Renal pelvis (tissue), 4 donors: ENCODE results near the gene GPRIN2. TPM values are rescaled to one million over a fixed set of nuclear protein-coding genes. Genes with fewer than 3 reads are reported as not detected.
"Not testable (repeated sequence)": the region's sequence is repeated elsewhere in the genome, so short reads cannot be mapped to it uniquely, and the experiment has no call there.

Experiments used
- DNase-seq: peaks from one replicate; pipeline ENCODE4 v3.0.0-alpha.2; 2013
- polyA plus RNA-seq, 3 donors: library from polyadenylated mRNA; unstranded; fragments of 120-200 nt; gene quantifications; one replicate each; pipeline ENCODE4 v1.2.1, GENCODE V29; 2013; ENCODE audit not compliant: insufficient read length in 3 of 3

Gene GPRIN2
- polyA plus RNA-seq, 3 donors: 3.7 to 9.0 (median 7.8) TPM

DNA sequence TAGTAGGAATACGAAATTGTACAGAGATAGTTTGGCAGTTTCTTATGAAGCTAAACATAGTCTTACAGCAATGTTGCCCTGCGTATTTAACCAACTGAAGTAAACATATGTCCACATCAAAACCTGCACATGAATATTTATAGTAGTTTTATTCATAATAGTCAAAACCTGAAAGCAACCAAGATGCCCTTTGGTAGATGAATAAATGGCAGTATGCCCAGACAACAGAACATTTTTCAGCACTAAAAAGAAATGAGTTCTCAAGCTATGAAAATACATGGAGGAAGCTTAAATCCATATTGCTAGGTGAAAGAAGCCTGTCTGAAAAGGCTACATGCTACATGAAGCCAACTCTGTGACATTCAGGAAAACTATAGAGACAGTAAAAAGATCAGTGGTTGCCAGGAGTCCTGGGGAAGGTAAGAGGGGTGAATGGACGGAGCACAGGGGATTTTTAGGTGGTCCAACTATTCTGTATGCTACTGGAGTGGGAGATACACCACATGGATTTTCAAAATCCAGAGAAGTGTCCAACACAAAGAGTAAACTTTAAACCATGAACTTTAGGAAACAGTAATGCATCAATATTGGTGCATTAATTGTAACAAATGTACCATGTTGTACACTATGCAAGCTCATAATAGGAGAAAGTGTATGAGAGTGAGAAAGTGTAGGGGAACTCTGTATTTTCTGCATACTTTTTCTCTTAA, 17.6 kb downstream of the GPRIN2 start:
- no peak for DNase-seq

DNA sequence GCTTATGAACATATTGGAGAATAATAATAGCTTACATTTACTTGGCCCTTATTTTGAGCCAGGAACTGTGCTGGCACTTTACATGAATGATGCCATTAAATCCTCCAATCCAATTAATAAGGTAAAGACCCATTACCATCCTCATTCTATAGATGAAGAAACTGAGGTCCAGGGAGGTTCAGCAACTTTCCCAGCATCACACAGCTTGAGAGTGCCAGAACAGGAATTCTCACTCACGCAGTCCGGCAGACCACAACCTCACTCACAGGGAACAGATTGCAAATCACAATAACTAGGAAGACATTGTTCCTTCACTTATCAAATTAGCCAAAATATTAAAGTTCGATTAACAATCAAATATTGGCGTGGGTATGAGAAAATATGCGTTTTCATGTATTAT, 18.3 kb downstream of the GPRIN2 start:
- no peak for DNase-seq

DNA sequence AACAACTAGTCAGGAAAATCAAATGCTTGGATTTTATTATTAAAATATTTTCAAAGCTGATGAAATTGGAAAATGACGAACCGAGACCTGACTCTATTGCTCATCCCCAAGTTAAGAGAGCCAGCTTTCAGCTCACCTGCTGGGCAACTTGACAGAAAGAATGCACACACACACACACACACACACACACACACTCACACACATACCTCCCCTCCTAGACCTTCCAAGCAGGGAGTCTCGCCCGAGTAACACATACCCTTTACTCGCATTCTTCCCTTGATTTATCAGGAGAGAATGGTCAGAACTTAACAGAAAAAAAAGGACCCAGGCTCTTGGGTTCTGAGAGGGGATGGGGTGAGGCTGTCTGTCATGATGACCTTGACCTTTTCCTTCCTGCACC, 19.1 kb downstream of the GPRIN2 start:
- DNase-seq: no peak

DNA sequence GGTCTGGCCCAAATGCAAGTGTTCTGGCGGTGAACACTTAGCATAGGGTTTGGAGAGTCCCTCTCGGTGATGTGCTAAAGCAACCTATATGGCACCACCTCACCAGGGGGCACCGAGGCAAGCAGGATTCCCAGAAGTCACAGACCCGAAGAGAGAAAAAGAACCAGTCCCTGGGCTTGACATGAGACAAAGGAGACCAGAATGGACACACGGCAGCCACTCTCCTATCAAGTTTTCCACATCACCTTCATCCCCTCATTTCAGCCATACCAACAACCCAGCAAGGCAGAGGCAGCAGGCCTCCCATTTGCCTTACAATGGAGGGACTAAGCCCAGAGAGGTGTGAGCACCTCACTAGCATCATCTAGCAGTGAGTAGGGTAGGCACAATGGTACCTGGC, 19.7 kb downstream of the GPRIN2 start:
- no peak for DNase-seq

DNA sequence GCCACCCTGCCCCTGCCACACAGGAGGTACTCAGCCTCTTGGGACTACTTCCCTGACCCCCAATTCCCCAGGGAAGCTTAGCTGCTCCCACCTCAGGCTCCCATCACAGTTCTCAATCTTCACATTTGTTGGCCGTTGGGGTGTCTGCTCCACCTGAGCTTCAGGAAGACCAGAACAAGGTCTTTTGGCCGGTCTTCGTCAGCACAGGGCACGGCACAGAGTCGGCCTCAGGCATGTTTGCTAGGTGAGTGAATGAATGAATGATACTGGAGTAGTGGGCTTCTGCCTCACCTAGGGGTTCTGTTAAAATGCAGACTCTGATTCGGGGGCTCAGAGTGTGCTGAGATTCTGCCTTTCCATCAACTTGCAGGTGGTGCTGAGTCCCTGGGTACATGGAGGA, 20.3 kb downstream of the GPRIN2 start:
- no peak for DNase-seq

DNA sequence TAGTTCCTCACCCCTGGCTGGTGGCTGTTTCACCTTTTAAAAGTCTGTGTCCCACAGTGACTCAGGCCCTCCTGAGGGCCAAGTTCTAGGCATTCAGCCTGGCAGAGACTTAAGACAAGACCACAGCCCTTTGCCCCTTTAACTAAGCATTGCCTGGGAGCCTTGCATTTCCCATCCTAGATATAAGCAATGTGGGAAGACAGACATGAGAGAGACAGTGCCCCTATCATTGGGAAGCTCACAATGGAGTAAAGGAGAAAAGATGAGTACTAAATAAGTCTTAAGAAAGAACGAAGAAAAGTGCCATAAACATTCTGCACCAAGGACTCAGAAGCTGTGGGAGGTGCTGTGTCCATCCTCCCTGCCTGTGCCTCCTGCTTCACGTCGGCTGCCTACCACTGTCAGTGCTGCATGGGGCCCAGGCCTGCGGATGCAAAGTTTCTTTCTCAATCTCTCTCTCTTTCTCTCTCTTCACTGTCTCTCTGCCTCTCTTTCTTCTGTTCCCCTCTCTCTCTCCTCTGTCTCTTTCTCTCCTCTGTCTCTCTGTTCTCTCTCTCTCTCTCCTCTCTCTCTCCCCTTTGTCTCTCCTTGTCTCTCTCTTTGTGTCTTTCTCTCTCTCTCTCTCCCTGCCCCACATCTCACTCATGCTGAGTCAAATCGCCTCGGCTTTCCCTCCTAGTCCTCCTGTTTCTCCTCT, 21.5 kb downstream of the GPRIN2 start:
- DNase-seq: no peak

DNA sequence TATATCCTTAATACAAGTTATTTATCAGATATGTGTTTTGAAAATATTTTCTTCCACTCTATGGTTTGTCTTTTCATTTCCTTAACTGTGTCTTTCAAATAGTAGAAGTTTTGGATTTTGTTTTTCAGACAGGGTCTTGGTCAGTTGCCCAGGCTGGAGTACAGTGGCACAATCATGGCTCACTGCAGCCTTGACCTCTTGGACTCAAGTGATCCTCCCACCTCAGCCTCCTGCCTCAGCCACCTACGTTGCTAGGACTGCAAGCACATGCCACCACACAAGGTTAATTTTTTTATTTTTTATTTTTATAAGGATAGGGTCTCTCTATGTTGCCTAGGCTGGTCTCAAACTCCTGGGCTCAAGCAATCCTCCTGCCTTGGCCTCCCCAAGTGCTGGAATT, 24.2 kb downstream of the GPRIN2 start:
- DNase-seq: not testable (repeated sequence)

DNA sequence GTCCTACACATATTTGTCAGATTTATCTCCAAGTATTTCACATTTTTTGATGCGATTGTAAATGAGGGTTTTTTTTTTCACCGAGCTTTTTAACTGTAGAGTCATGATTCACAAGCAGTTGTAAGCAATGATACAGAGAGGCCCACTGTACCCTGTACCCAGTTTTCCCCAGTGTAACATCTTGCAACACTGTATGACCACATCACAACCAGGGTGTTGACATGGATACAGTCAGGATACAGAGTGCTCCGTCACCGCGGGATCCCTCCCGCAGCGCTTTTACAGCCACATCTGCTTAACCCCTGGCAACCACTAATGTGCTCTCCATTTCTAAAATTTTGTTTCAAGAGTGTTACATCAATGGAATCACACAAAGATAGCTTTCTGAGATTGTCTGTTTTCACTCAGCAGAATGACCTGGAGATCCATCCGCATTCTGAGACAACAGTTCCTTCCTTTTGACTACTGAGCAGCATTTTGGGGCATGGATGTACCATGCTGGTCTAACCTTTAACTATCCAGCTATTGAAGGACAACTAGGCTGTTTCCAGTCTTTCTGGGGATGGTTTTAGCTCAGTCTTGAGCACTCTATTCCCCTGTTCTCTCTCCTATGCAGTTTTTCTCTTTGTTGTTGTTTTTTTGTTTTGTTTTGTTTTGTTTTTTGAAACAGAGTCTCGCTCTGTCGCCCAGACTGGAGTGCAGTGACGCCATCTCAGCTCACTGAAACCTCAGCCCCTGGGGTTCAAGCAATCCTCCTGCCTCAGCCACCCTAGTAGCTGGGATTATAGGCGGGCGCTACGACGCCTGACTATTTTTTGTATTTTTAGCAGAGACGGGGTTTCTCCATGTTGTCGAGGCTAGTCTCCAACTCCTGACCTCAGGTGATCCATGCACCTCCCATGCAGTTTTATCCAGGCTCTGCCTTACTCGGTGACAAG, 25.9 kb downstream of the GPRIN2 start:
- no peak for DNase-seq

DNA sequence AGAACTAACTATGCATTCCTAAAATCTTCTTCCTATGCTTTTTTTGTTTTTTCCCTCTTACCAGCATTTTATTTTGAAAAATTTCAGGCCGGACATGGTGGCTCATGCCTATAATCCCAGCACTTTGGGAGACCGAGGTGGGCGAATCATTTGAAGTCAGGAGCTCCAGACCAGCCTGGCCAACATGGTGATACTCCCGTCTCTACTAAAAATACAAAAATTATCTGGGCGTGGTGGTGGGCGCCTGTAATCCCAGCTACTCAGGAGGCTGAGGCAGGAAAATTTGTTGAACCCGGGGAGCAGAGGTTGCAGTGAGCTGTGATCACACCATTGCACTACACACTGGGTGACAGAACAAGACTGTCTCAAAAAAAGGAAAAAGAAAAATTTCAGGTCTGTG, 26.7 kb downstream of the GPRIN2 start:
- DNase-seq: not testable (repeated sequence)

DNA sequence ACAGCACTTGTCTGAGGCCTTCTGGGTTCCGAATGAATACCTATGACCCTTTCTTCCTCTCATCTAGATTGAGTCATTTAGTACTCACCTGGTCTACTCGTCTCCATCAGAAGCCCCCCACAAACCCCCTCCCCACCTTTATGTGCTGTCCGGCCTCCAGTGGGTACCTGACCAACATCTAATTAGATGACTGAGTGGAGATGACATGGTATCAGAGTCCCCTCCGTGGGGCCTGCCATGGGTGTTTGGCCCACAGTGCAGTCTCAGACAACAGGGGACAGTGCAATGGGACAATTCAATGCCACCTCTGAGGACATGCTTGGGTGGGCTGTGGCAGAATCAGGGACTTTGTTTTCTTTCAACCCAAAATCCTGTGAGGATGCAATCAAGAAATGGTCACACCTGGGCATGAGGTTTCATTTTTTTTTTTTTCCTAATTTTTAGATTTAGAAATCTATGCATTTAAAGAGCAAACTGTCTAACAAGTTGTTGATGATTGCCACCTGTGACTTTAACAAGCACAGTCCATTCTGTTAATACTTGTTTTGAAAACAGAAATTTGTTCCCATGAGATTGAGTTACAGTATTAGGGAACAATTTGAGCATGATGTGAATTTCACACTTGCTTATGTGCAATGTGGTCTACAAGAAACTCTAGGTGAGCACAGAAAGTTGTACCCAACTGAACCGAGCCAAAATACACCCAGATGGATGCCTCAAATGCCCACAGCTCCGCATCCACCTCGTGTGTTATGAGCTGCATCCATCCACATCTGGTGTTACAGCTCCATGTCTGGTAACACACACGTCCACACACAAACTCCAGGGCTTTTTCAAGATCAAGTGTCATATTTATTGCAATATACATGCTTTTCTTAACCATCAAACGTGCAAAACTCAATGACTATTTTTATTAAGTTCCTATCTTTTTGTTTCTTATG, 27.5 kb downstream of the GPRIN2 start:
- DNase-seq: no peak

DNA sequence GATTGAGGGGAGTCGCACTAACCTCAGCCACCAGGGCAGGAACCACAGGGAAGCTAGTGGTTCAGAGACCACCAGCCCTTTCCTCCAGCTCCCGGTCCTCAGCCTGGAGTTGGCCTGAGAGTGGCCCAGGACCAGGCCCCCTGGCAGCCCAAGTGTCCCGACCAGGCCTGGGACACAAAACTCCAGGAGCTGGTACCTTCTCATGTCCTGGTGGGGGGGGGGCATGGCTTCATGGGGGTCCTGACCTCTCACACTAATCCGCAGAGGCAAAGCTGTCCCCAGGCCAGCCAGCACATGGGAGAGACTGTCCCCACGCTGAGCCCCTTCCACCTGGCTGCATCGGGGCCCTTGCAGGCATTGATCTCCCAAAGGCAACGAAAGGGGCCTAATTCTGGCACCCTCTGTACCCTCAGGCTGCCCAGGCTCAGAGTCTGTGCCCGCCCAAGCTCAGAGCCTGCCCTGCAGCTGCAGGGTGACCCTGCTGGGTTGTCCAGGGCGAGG, 28.2 kb downstream of the GPRIN2 start:
- no peak for DNase-seq

DNA sequence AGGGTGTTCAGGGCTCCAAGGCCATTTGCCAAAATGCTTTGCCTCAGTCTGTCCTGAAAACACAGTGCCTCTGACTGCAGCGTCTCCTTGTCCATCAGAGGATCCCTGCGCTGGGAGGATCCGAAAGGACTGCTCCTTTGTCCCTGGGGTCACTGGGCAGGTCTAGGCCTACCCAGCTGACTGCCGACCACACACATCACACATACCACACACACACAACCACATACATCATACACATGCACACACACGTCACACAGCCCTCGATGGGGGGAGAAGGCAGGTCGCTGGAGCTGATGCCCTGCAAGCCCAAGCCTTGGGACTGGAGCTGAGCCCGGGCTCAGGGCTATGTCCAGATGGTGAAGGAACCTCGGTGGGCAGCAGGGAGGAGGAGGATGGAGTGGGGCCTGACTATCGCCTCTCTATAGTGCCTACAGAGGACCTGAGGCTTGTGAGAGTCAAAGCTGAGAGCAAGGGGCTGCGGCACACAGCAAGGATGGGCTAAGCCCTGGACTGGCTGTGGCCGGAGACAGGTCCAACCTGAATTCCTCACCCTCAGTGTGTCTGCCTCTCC, 29.1 kb downstream of the GPRIN2 start:
- DNase-seq: no peak

DNA sequence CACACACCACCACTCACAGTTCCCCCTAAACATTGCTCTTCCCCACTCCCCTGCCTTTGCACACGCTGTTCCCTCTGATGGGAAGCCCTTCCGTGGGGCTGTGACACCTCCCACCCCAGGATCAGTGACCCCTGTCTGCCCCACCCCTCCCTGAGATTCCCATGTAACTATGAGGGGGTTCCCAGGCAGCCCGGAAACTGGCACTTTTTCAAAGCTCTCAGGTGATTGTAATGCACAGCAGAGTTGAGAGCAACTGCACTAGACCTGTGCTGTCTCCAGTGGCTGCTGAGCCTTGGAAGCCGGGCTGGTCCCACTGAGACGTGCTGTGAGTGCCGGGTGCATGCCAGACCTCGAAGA, 29.8 kb downstream of the GPRIN2 start:
- no peak for DNase-seq

DNA sequence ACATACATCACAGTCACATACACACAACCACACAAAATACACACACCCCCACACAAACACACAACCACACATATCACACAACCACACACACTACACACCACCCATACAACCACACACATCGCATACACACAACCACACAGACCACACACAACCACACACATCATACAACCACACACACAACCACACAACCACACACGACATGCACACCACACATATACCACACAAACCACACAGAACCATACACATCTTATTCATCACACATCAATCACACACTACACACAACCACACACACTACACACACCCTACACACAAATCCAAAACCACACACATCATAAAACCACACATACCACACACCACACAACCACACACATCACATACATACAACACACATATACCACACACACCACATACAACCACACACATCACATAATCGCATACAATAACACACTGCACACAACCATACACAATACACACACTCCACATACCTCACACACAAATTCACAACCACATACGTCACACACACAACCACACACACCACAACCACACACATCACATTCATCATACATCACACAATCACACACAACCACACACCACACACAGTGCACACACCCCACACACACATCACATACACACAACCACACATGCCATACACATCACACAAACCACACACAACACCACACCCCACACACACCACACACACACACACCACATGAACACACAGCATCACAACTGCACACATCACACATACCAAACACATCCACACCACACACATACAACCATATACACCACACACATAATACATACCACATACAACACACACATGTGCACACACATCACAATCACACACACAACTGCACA, 30.4 kb downstream of the GPRIN2 start:
- DNase-seq: no peak

DNA sequence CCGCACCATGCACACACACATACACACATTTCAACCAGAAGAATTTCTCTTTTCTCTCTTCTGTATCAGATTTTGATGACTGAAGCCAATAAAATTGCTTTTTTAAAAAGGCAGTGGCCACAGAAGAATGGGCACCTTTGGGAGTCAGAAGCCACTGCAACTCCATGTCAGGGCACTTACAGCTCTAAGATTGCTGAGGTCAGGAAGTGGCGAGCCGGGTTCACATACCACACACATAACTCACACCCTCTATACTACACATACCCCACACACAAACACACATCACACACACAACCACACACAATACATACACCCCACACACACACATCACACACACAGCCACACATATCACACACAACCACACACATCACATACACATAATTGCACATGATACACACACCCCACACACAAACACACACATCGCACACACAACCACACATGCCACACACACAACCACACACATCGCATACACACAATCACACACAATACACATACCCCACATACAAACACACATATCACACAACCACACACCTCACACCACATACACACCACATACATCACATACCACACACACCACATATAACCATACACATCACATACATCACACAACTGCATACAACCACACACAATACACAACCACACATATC, 31.2 kb downstream of the GPRIN2 start:
- no peak for DNase-seq

DNA sequence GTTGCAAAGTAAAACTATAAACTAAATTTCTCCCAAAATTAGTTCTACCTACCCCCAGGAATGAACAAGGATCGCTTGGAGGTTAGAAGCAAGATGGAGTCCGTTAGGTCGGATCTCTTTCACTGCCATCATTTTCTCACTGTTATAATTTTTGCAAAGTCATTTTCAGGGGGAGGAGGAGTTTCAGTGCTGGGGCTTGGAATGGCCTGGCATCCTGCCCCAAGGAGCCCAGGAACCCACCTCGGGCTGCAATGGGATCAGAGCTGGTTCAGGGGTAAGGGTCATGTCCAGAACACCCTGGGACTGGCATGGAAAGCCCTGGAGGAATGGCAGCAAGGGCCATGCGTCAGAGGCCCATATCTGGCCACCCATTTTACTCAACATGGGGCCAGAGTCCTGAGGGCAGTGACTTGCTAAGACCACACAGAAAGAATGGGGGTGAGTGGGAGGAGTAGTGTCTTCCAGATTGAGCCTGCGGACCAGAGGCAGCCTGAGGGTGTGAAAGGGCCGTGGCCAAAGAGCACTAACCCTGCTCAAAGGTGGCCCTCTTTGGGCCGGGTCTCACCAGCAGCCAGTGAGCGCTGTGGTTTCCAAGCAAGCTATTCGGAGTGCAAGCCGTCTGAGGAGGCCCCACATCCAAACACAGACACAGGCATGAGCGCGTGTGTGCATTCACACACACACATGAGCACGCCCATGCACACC, 31.8 kb downstream of the GPRIN2 start:
- DNase-seq: no peak

DNA sequence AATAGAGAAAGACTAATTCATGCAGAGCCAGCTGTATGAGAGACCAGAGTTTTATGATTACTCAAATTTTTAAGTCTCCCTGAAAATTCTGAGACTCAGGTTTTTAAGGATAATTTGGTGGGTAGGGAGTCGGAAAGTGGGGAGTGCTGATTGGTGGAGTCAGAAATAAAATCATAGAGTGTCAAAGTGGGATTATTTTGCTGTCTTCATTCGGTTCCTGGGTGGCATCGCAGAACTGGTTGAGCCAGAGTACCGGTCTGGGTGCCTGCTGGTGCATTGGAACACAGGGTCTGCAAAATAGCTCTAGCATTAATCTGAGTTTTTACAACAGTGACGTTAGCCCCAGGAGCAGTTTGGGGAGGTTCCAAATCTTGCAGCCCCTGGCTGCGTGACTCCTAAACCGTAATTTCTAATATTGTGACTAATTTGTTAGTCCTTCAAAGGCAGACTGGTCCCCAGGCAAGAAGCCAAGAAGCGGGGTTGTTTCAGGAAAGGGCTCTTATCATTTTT, 32.4 kb downstream of the GPRIN2 start:
- peak; percentile 65 for DNase-seq

DNA sequence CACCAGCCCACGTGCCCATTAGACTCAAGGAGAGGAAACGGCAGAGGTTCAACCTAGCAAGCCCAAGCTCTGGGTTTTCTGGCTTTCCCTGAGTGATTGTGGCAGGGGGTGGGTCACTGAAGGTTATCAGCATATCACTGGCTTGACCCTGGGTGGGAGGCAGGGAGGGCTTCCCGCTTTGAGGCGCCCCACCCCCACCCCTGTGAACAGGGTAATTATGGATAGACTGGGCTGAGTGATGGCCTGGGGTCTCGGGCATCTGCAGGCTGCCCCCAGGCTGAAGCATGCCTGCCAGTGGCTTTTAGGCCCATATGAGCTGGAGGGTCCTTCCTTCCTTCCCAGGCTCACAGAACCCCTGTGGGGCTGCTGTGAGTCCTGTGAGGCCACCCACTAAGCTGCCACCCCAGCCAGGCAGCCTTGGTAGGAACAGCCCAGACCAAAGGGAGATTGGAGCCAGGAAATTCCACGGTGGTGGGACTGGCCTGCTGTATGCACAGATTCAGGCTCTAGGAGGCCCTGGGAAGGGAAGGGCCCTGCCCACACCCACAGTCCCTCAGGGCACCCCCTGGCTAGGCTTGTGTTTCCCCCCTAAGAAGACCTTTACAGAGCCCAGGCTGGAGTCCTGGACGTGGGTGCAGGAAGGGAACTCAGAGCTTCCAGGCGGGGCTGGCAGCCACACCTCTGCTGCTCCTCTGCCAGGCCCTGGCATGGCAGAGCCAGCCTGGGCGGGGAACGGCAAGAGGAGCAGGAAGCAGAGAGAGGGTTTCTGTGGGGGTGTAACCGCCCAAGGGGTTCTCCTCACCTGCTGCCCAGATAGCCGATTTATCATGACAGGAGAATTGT, 33.1 kb downstream of the GPRIN2 start:
- DNase-seq: no peak
